OCI-LY1 (cell line): Measurements from ENCODE around the gene BTG4.

Source experiments
- CTCF ChIP-seq: fragments of 200-600 bp; sonication (generic), shearing (Covaris generic); IDR thresholded peaks from 2 replicates; pipeline ENCODE4 v1.5.1; 2017; ENCODE audit warnings: mild to moderate bottlenecking, antibody characterized with exemption, low read length, moderate library complexity, mixed read lengths
- EZH2 ChIP-seq: fragments of 200-600 bp; sonication (generic), shearing (Covaris generic); IDR thresholded peaks from 2 replicates; pipeline ENCODE4 v1.8.0; 2017; ENCODE audit warnings: borderline replicate concordance, mixed run types, mild to moderate bottlenecking, antibody characterized with exemption, low read length, moderate library complexity, mixed read lengths

GRCh38 chr11:111449696-111450479, 62.3 kb downstream of the BTG4 start:
- no peak for TF ChIP-seq CTCF
- no peak for TF ChIP-seq EZH2
